HepG2 (cell line): ENCODE measurements around the gene MYH10. TPM values are rescaled to one million over a fixed set of nuclear protein-coding genes. Genes with fewer than 3 reads are reported as not detected.

Source experiments
- ASH2L ChIP-seq: fragments of 300-600, 200-600 bp; sonication (generic); IDR thresholded peaks from 2 replicates; pipeline ENCODE4 v1.7.0; 2017; ENCODE audit warnings: low read depth, mild to moderate bottlenecking, moderate library complexity, mixed read lengths, low read length; ENCODE audit not compliant: insufficient read length
- CENPT ChIP-seq: sonication (generic); formaldehyde crosslinking; IDR thresholded peaks from 2 replicates; pipeline ENCODE4 v1.8.0; 2022; ENCODE audit warnings: low read depth, mild to moderate bottlenecking, moderate library complexity, missing genetic modification reagents
- ELF4 ChIP-seq: sonication (generic); formaldehyde crosslinking; IDR thresholded peaks from 2 replicates; pipeline ENCODE4 v1.5.0; 2020; ENCODE audit warnings: missing genetic modification reagents, mild to moderate bottlenecking, moderate library complexity, borderline replicate concordance
- GATA4 ChIP-seq: sonication (generic); IDR thresholded peaks from 2 replicates; pipeline ENCODE4 v1.6.1; 2016; ENCODE audit warnings: antibody characterized with exemption, low read depth, borderline replicate concordance
- KLF6 ChIP-seq: IDR thresholded peaks from 2 replicates; pipeline ENCODE4 v1.8.0; 2016; ENCODE audit warnings: missing biosample characterization, missing genetic modification reagents
- MLLT10 ChIP-seq: sonication (generic); formaldehyde crosslinking; IDR thresholded peaks from 2 replicates; pipeline ENCODE4 v1.4.0; 2020; ENCODE audit warnings: missing genetic modification reagents
- MLXIP ChIP-seq: sonication (generic); formaldehyde crosslinking; IDR thresholded peaks from 2 replicates; pipeline ENCODE4 v1.9.0; 2021; ENCODE audit warnings: missing genetic modification reagents, borderline replicate concordance
- NFKB2 ChIP-seq: sonication (generic); formaldehyde crosslinking; IDR thresholded peaks from 2 replicates; pipeline ENCODE4 v1.4.0; 2020; ENCODE audit warnings: missing genetic modification reagents, borderline replicate concordance
- NKX3-1 ChIP-seq: sonication (generic); formaldehyde crosslinking; IDR thresholded peaks from 2 replicates; pipeline ENCODE4 v1.5.0; 2020; ENCODE audit warnings: missing genetic modification reagents
- PHB2 ChIP-seq: fragments of 450-650 bp; IDR thresholded peaks from 2 replicates; pipeline ENCODE4 v1.6.1; 2018; ENCODE audit not compliant: partially characterized antibody
- POLR2A ChIP-seq, 2 experiments: IDR thresholded peaks; 2 replicates each; pipeline ENCODE4 v1.6.1; 2011; ENCODE audit warnings: low read depth in 2 of 2, low read length in 2 of 2, mild to moderate bottlenecking in 1 of 2, moderate library complexity in 1 of 2; ENCODE audit not compliant: insufficient read depth in 1 of 2
- RBM39 ChIP-seq: fragments of 200-400 bp; formaldehyde crosslinking; IDR thresholded peaks from one replicate; pipeline ENCODE4 v1.6.1; 2018; ENCODE audit warnings: antibody characterized with exemption, mild to moderate bottlenecking, low read depth, low read length; ENCODE audit not compliant: poor library complexity, severe bottlenecking
- SETDB1 ChIP-seq: sonication (generic); formaldehyde crosslinking; IDR thresholded peaks from 2 replicates; pipeline ENCODE4 v1.5.1; 2020; ENCODE audit warnings: missing genetic modification reagents, mild to moderate bottlenecking, borderline replicate concordance
- SIN3B ChIP-seq: fragments of 150-350 bp; IDR thresholded peaks from 2 replicates; pipeline ENCODE4 v1.6.1; 2014; ENCODE audit warnings: low read length
- SMYD3 ChIP-seq: sonication (generic); formaldehyde crosslinking; IDR thresholded peaks from 2 replicates; pipeline ENCODE4 v1.8.1; 2023; ENCODE audit warnings: mild to moderate bottlenecking, missing genetic modification reagents
- SUZ12 ChIP-seq: fragments of 150-350 bp; IDR thresholded peaks from 2 replicates; pipeline ENCODE4 v1.6.1; 2014; ENCODE audit warnings: low read depth, low read length
- TMF1 ChIP-seq: sonication (generic); formaldehyde crosslinking; IDR thresholded peaks from 2 replicates; pipeline ENCODE4 v1.8.1; 2022; ENCODE audit warnings: low read depth, missing genetic modification reagents
- TRAFD1 ChIP-seq: sonication (generic); formaldehyde crosslinking; IDR thresholded peaks from 2 replicates; pipeline ENCODE4 v1.5.1; 2020; ENCODE audit warnings: missing genetic modification reagents, mild to moderate bottlenecking, borderline replicate concordance
- YY1 ChIP-seq: IDR thresholded peaks from 2 replicates; pipeline ENCODE4 v1.6.1; 2011; ENCODE audit warnings: low read length, low read depth, moderate library complexity, mild to moderate bottlenecking; ENCODE audit not compliant: insufficient read depth, insufficient replicate concordance
- ZBTB3 ChIP-seq: sonication (generic); formaldehyde crosslinking; IDR thresholded peaks from 2 replicates; pipeline ENCODE4 v1.4.0; 2020; ENCODE audit warnings: low read depth, mild to moderate bottlenecking, moderate library complexity, missing genetic modification reagents, borderline replicate concordance
- ZNF816 ChIP-seq: sonication (generic); formaldehyde crosslinking; IDR thresholded peaks from 2 replicates; pipeline ENCODE4 v1.8.0; 2022; ENCODE audit warnings: missing genetic modification reagents, mild to moderate bottlenecking, borderline replicate concordance
- polyA plus RNA-seq, 8 experiments: library from polyadenylated mRNA; depleted of rRNA in 3 of 8; stranded (reverse) in 7 of 8; unstranded in 1 of 8; fragments of >200 nt; fragmentation: Illumina TruSeq in 4 of 8; extraction: Trizol in 4 of 8; gene quantifications; 2 replicates each; pipeline versions ENCODE4 v1.2.1 to v1.2.3, GENCODE V29; 2011 to 2016; ENCODE audit warnings: low read depth in 4 of 8, missing spikeins in 1 of 8, mixed read lengths in 1 of 8; ENCODE audit not compliant: insufficient read depth in 1 of 8
- total RNA-seq, 5 experiments: library from RNA; depleted of rRNA; stranded (reverse); fragments of >200 nt; fragmentation: Illumina TruSeq; extraction: Trizol; gene quantifications; 2 replicates each; pipeline ENCODE4 v1.2.3, GENCODE V29; 2016; ENCODE audit warnings: low read depth in 1 of 5
- TF ChIP-seq, protein P1 (sequence below): sonication (generic); formaldehyde crosslinking; IDR thresholded peaks from 2 replicates; pipeline ENCODE4 v1.4.0; 2020; ENCODE audit warnings: mild to moderate bottlenecking, missing genetic modification reagents
- TF ChIP-seq, protein P2 (sequence below): sonication (generic); formaldehyde crosslinking; IDR thresholded peaks from 2 replicates; pipeline ENCODE4 v1.4.0; 2020; ENCODE audit warnings: missing genetic modification reagents; ENCODE audit errors: not compliant biosample characterization

The MYH10 gene
- total and polyA plus RNA-seq, 2 of the 13 experiments (the other 11 are each of a cell fraction or from before 2014, with no cell fraction given), result 43.4 to 68.6 TPM

DNA sequence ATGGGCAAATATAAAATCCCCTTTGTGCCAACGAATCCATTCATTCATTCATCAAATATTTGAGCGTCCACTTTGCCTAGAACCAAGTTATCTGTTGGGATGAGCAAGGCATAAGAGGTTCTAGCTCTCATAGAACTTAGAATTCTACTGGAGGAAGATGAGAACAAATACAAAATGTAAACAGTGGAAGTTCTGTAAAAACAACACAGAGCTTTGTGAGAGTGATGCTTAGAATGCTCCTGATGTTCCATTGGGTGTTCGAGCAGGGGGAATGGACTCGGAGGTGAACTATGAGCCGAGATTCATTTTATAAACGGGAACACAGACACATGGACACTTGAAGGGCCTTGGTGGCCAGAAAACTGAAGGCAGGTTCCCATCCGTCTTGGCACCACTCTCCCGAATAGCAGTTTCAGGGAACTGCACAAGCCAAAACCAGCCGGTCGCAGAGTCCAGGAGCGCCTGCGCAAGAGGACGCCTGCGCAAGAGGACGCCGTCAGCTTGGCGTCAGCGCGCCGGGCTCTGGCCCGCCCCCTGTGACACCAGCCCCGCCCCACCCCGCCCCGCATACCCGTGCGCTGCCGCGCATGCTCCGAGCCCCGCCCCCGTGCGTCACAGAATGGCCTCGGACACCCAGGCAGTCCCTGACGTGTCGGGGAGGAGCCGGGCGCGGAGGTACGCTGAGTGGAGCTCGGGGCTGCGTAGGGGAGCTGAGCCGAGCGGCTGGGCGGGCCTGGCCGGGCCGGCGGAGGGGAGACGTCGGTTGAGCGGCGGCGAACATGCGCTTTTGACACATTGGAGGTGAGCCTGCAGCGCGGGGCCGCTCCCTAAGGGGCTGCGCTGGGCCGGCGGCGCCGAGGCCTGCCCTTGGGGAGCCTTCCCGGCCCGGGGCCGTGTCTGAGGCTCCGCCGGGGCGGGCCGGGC is 195.0 kb downstream of the MYH10 start, which contains the start of gene NDEL1 (continued):
- TF ChIP-seq TRAFD1 (CRISPR knock-in tag) (no peak), PHB2 (no peak), ELF4 (CRISPR knock-in tag) (no peak), ZNF816 (CRISPR knock-in tag) (peak; percentile 77; the same call in 1 of the 2 replicates), YY1 (peak; percentile 68), RBM39 (peak; percentile 81), ZBTB3 (CRISPR knock-in tag) (no peak), ASH2L (peak; percentile 36), SMYD3 (CRISPR knock-in tag) (0 out of 2 replicates have a peak, but pooled peaks have one; percentile 64), NKX3-1 (peak; percentile 84; the same call in 1 of the 2 replicates), GATA4 (peak; percentile 45; the same call in 1 of the 2 replicates), SETDB1 (no peak), POLR2A (IDR thresholded peaks at IDR 0.05; ENCODE audit: insufficient read depth in 1 of 2, low read depth in 2 of 2, low read length in 2 of 2) (peak; percentile 90 to 96), MLLT10 (CRISPR knock-in tag) (no peak), TMF1 (CRISPR knock-in tag) (no peak; the same call in 1 of the 2 replicates), MLXIP (CRISPR knock-in tag) (no peak), SIN3B (no peak; the same call in 1 of the 2 replicates), KLF6 (CRISPR knock-in tag) (peak; percentile 62; the same call in 1 of the 2 replicates), SUZ12 (no peak), NFKB2 (CRISPR knock-in tag) (peak; percentile 79; the same call in 1 of the 2 replicates), CENPT (CRISPR knock-in tag) (no peak)
- TF ChIP-seq, protein P1, sequence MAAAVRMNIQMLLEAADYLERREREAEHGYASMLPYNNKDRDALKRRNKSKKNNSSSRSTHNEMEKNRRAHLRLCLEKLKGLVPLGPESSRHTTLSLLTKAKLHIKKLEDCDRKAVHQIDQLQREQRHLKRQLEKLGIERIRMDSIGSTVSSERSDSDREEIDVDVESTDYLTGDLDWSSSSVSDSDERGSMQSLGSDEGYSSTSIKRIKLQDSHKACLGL (CRISPR knock-in tag), result peak; percentile 76; the same call in 1 of the 2 replicates
- TF ChIP-seq, protein P2, sequence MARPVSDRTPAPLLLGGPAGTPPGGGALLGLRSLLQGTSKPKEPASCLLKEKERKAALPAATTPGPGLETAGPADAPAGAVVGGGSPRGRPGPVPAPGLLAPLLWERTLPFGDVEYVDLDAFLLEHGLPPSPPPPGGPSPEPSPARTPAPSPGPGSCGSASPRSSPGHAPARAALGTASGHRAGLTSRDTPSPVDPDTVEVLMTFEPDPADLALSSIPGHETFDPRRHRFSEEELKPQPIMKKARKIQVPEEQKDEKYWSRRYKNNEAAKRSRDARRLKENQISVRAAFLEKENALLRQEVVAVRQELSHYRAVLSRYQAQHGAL, result peak; percentile 85
